Smooth muscle cell (in vitro differentiated cells): ENCODE results near the gene OR5H1. TPM values are rescaled to one million over a fixed set of nuclear protein-coding genes. Genes with fewer than 3 reads are reported as not detected.

ENCODE experiments used
- DNase-seq: peaks from one replicate; lab custom pipeline; 2025; ENCODE audit not compliant: unreplicated experiment; lab: John Stamatoyannopoulos, UW
- H2AFZ ChIP-seq: fragments of 200-600 bp; sonication (generic); 2 replicates; pipeline ENCODE4 v1.6.0; 2016; ENCODE audit warnings: antibody characterized with exemption, low read depth, mild to moderate bottlenecking
- H3F3A ChIP-seq: fragments of 200-600 bp; sonication (generic); 2 replicates; pipeline ENCODE4 v1.6.0; 2017; ENCODE audit warnings: antibody characterized with exemption, low read depth
- H3K27ac ChIP-seq: fragments of 200-600 bp; sonication (generic); 2 replicates; pipeline ENCODE4 v1.5.1; 2016; ENCODE audit warnings: low read depth, mild to moderate bottlenecking
- H3K27me3 ChIP-seq: fragments of 200-600 bp; sonication (generic); 2 replicates; pipeline ENCODE4 v1.6.1; 2016; ENCODE audit warnings: low read depth, mild to moderate bottlenecking
- H3K36me3 ChIP-seq: fragments of 200-600 bp; sonication (generic); 2 replicates; pipeline ENCODE4 v1.5.1; 2016; ENCODE audit warnings: low read depth
- H3K4me1 ChIP-seq: fragments of 200-600 bp; sonication (generic); 2 replicates; pipeline ENCODE4 v1.5.1; 2016; ENCODE audit warnings: low read depth
- H3K4me2 ChIP-seq: fragments of 200-600 bp; sonication (generic); 2 replicates; pipeline ENCODE4 v1.6.0; 2016; ENCODE audit warnings: mild to moderate bottlenecking
- H3K4me3 ChIP-seq: fragments of 200-600 bp; sonication (generic); 2 replicates; pipeline ENCODE4 v1.5.1; 2016; ENCODE audit warnings: mild to moderate bottlenecking
- H3K79me2 ChIP-seq: fragments of 200-600 bp; sonication (generic); 2 replicates; pipeline ENCODE4 v1.6.0; 2016; ENCODE audit warnings: low read depth, mild to moderate bottlenecking
- H3K9ac ChIP-seq: fragments of 200-600 bp; sonication (generic); 2 replicates; pipeline ENCODE4 v1.6.0; 2016; ENCODE audit warnings: low read depth
- H3K9me3 ChIP-seq: fragments of 200-600 bp; sonication (generic); replicated peaks from 2 replicates; pipeline ENCODE4 v1.5.1; 2016; ENCODE audit warnings: low read depth
- H4K20me1 ChIP-seq: fragments of 200-600 bp; sonication (generic); 2 replicates; pipeline ENCODE4 v1.6.0; 2016; ENCODE audit warnings: low read depth
- WGBS: methylation state at CpG from one replicate; pipeline ENCODE4 v1.1.7; 2016; ENCODE audit warnings: low lambda C conversion rate; 5-methylcytosine and 5-hydroxymethylcytosine counted together
- polyA plus RNA-seq: library from polyadenylated mRNA; unstranded; fragments of >200 nt; fragmentation: Nextera tagmentation; extraction: Ambion mirVana; gene quantifications from 2 replicates; pipeline ENCODE4 v1.2.1, GENCODE V29; 2016
- total RNA-seq: library from RNA; depleted of rRNA; stranded (reverse); fragments of >200 nt; gene quantifications from 2 replicates; pipeline ENCODE4 v1.2.3, GENCODE V29; 2014
- TF ChIP-seq, protein P1 (sequence below): fragments of 200-600 bp; sonication (generic); IDR thresholded peaks from 2 replicates; pipeline ENCODE4 v1.5.1; 2017; ENCODE audit warnings: borderline replicate concordance, mild to moderate bottlenecking, antibody characterized with exemption; ENCODE audit not compliant: insufficient read depth, poor library complexity, severe bottlenecking

The OR5H1 gene
- total RNA-seq (not detected in 2 replicates), polyA plus RNA-seq (not detected in 2 replicates)

GRCh38 chr3:98130421-98130820, at the start of gene OR5H1:
TSS of gene OR5H1 (plus strand) at chr3:98130721. CDS start at chr3:98132698, 1,977 bp downstream.
- Histone ChIP-seq H3K4me1 (no peaks in the 10 kb centered on the region), H3K79me2 (no peaks in the 10 kb centered on the region), H4K20me1 (no peaks in the 10 kb centered on the region), H3K27ac (no peak within 1 kb of the TSS), H3K4me3 (no peak within 1 kb of the TSS), H3K9ac (no peak within 1 kb of the TSS), H3K27me3 (no peaks in the 10 kb centered on the region), H3K9me3 (no peaks in the 10 kb centered on the region), H2AFZ (no peak within 1 kb of the TSS), H3F3A (no peaks in the 10 kb centered on the region), H3K4me2 (no peak within 1 kb of the TSS), H3K36me3 (no peaks in the 10 kb centered on the region)
- 84% methylated on average over 1 of the region's 1 CpG for WGBS
- TF ChIP-seq, protein P1, sequence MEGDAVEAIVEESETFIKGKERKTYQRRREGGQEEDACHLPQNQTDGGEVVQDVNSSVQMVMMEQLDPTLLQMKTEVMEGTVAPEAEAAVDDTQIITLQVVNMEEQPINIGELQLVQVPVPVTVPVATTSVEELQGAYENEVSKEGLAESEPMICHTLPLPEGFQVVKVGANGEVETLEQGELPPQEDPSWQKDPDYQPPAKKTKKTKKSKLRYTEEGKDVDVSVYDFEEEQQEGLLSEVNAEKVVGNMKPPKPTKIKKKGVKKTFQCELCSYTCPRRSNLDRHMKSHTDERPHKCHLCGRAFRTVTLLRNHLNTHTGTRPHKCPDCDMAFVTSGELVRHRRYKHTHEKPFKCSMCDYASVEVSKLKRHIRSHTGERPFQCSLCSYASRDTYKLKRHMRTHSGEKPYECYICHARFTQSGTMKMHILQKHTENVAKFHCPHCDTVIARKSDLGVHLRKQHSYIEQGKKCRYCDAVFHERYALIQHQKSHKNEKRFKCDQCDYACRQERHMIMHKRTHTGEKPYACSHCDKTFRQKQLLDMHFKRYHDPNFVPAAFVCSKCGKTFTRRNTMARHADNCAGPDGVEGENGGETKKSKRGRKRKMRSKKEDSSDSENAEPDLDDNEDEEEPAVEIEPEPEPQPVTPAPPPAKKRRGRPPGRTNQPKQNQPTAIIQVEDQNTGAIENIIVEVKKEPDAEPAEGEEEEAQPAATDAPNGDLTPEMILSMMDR, result no peak
- no peak for DNase-seq

DNA sequence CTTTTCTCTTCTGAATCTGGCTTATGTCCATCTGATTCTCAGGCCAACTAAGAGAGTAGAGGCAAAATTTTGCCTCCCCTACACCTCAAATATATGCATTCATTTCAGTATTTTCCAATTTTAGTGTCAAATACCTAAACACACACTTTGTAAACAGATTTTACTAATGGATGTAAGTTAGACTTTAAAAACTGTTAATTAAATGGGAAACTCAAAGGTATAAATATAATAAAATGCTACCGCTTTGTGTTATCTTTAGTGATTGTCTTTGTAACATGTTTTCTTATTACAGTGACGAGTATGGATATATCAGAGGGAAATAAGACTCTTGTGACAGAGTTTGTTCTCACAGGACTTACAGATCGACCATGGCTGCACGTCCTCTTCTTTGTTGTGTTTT, 43.6 kb upstream of the OR5H1 start, which contains the start of gene OR5AC2:
Gene OR5AC2, plus strand, starts transcription at position 301 of the 400 bp plus-strand sequence. Its CDS starts 0 bp downstream, at position 301.
- Histone ChIP-seq H3K9ac (no peak within 1 kb of the TSS), H3K27me3 (no peaks in the 10 kb centered on the region), H4K20me1 (no peaks in the 10 kb centered on the region), H3K9me3 (no peaks in the 10 kb centered on the region), H3K4me1 (no peaks in the 10 kb centered on the region), H3K4me2 (no peak within 1 kb of the TSS), H3K79me2 (no peaks in the 10 kb centered on the region), H3K4me3 (no peak within 1 kb of the TSS), H2AFZ (no peak within 1 kb of the TSS), H3F3A (no peaks in the 10 kb centered on the region), H3K36me3 (no peaks in the 10 kb centered on the region), H3K27ac (no peak within 1 kb of the TSS)
- 95% methylated on average over 4 of the region's 4 CpGs for WGBS
- TF ChIP-seq, protein P1, result no peak
- no peak for DNase-seq

DNA sequence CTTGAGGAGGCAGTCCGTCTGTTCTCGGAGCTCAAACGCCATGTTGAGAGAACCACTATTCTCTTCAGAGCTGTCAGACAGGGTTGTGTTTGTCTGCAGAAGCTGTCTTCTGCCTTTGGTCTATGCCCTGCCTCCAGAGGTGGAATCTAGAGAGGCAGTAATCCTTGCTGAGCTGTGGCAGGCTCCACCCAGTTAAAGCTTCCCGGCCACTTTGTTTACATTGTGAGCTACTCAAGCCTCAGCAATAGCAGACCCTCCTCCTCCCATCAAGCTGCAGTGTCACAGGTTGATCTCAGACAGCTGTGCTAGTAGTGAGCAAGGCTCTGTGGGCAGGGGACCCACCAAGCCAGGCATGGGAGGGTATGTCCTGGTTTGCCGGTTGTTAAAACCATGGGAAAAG, 34.6 kb upstream of the OR5H1 start:
- DNase-seq, result no peak

More for the DNA sequence above, 34.6 kb upstream of the OR5H1 start:
- Histone ChIP-seq H2AFZ (no peak overlapping the region), H3K27me3 (no peaks in the 10 kb centered on the region), H3F3A (no peaks in the 10 kb centered on the region), H3K36me3 (no peaks in the 10 kb centered on the region), H3K9ac (no peak overlapping the region), H3K9me3 (no peaks in the 10 kb centered on the region), H3K27ac (no peak overlapping the region), H3K4me2 (no peak overlapping the region), H3K79me2 (no peaks in the 10 kb centered on the region), H3K4me3 (no peak overlapping the region), H3K4me1 (no peaks in the 10 kb centered on the region), H4K20me1 (no peaks in the 10 kb centered on the region)
- TF ChIP-seq, protein P1, result no peak
- 85% methylated on average over 5 of the region's 5 CpGs for WGBS
